Islet of Langerhans (tissue), 1 donor: Measurements from ENCODE around the gene DDT.
"Not testable (repeated sequence)": the region's sequence is repeated elsewhere in the genome, so short reads cannot be mapped to it uniquely, and the experiment has no call there.

ENCODE experiments used
- FAIRE-seq: peaks from one replicate; lab custom pipeline; 2011; peaks lifted over from hg19 to GRCh38; lab: Jason Lieb, UNC

The DDT gene

DNA sequence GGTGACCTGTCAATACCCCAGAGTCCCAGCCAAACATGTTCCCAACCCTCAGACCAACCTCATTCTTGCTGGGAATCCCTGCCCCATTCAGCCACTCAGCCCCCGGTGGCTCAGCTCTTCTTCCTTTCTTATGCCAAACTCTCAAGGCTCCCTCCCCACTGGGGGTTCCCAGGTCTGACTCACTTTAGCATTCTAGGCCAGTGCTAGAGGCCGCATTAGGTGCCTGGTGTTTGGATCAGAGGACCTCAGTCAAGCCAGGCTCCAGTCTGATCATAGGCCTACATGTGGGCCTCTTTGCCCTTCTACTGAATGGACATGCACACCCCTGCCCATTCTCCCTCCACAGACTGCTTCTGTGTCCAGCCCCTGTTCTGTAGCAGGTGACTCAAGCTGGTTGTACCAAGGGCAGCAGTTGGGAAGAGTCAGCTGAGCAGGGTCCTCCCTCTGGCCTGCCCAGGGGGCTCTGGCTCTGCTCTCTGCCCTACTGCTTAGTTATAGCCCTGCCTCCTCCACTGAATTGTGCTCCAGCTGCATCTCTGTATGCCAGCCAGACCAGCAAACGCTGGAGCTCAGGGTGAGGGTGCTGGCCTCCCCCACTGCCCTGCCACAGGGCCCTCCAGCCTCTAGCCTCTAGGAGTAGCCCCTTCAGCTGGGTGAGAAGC lies 15.5 kb upstream of the DDT start:
- FAIRE-seq: not testable (repeated sequence)

DNA sequence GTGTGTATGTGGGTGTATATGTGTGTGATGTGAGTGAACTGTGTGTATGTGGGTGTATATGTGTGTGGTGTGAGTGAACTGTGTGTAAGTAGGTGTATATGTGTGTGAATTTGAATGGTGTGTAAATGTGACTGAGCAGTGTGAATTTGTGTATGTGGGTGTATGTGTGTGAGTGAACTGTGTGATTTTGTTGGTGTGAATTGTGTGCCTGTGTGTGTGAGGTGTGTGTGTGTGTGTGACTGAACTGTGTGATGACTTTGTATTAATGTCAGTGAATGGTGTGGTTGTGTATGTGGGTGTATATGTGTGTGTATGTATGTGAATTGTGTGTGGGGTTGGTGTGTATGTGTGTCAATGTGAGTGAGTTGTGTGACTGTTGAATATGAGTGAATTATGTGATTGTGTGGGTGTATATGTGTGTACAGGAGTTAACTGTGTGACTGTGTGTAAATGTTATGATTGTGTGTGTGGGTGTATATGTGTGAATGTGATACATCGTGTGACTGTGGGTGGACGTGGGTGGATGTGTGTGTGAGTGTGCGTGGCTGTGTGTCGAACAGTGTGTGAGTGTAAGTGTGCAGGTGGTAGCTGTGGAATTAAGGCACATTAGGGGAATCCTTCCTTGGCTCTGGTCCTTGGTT lies 12.4 kb upstream of the DDT start:
- not testable (repeated sequence) for FAIRE-seq

GRCh38 chr22:23986089-23986488 lies 11.8 kb upstream of the DDT start:
- FAIRE-seq: not testable (repeated sequence)

DNA sequence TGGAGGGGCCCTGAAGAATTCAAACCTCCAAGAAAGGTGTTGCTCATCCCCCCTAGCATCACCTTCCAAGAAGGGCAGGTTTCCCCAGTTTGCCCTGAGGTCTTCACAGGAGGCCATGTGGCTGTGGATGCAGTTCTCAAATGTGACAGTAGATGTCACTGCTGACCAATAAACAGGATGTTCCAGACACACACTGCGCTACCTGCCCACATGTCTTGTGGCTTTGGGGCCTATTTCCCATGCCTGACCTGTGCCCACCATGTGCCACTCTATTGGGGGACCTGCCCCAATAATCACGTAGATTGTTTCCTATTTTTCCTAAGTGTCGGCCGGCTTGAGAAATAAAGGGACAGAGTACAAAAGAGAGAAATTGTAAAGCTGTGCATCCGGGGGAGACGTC lies 10.2 kb upstream of the DDT start:
- FAIRE-seq: no peak

- not testable (repeated sequence) for FAIRE-seq
Measured at GRCh38 chr22:23980567-23980966, 6.3 kb upstream of the DDT start.

GRCh38 chr22:23979557-23980240 lies 5.5 kb upstream of the DDT start, which contains the start of gene GSTT2:
Gene GSTT2 (plus strand): TSS chr22:23980134.
- FAIRE-seq: peak; percentile 84

DNA sequence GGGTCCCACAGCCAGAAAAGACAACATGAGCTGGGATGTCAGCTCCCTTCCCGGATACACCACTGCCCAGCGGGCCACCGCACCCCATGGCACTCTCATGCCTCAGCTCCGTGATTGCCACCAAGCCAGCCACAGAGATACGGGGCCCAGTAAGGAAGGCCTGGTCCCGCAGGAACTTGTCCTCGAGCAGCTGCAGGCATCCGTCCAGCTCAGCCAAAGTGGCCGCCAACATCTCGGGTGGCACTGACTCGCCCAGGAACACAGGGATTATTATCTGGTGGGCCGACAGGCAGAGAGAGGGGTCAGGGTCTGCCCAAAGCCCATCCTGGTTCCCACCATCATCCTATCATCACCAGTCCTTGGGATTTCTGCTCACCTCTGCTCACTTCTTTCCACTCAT lies 3.1 kb upstream of the DDT start:
- not testable (repeated sequence) for FAIRE-seq

DNA sequence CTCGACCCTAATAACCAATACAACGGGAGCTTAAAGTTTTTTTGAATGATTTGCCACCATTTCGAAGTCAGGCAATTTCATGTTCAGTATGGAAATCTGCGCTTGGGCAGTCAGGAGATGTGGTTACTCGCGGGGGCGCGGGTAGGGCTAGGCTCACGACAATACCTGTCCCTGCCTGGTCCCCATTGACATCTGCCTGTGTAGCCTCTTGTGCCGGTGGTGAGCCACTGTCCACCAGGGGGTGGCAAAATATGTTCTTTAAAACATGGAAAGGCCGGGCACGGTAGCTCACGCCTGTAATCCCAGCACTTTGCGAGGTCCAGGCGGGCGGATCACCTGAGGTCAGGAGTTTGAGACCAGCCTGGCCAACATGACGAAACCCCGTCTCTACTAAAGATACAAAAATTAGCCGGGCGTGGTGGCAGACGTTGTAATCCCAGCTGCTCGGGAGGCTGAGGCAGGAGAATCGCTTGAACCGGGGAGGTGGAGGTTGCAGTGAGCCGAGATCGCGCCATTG lies 653 bp upstream of the DDT start:
- not testable (repeated sequence) for FAIRE-seq

- FAIRE-seq: not testable (repeated sequence)
Measured at GRCh38 chr22:23971927-23972326, 2.3 kb downstream of the DDT start.

GRCh38 chr22:23970816-23971486 lies 3.3 kb downstream of the DDT start:
- no peak for FAIRE-seq

GRCh38 chr22:23970201-23970641 lies 4.0 kb downstream of the DDT start:
- no peak for FAIRE-seq

- FAIRE-seq: no peak
Measured at GRCh38 chr22:23969071-23969470, 5.2 kb downstream of the DDT start.

DNA sequence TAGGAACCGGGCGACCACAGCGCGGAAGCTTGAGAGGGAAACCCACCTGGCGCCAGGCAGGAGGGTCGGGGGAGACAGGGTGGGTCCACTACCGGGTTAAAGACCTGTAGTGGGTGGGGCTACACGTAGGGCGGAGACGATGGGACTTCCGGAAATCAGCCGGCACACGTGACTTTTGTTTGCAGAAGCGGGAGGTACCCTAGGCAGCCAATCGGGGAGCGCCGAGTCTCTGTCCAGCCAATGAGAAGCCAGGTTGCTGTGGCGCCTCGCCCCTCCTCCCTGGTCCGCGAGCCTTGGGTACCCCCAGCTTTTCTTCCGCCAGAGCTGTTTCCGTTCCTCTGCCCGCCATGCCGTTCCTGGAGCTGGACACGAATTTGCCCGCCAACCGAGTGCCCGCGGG lies 7.7 kb downstream of the DDT start, which contains the start of gene DDTL:
TSS of gene DDTL (plus strand) at position 321 of the 400 bp plus-strand sequence. CDS start at position 348, 27 bp downstream.
- peak; percentile 69 for FAIRE-seq

GRCh38 chr22:23966094-23966493 lies 8.1 kb downstream of the DDT start:
- FAIRE-seq: not testable (repeated sequence)

GRCh38 chr22:23961084-23961771 lies 13.0 kb downstream of the DDT start, which contains the start of gene GSTT2B:
Gene GSTT2B (minus strand): TSS chr22:23961195. CDS start chr22:23961131, 64 bp downstream.
- FAIRE-seq: not testable (repeated sequence)

DNA sequence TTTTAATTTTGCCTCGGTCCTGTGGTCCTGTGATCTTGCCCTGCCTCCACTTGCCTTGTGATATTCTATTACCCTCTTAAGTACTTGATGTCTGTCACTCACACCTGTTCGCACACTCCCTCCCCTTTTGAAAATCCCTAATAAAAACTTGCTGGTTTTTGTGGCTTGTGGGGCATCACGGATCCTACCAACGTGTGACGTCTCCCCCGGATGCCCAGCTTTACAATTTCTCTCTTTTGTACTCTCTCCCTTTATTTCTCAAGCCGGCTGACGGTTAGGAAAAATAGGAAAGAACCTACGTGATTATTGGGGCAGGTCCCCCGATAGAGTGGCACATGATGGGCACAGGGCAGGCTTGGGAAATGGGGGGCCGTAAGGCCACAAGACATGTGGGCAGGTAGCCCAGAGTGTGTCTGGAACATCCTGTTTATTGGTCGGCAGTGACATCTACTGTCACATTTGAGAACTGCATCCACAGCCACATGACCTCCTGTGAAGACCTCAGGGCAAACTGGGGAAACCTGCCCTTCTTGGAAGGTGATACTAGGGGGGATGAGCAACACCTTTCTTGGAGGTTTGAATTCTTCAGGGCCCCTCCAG lies 17.8 kb downstream of the DDT start:
- not testable (repeated sequence) for FAIRE-seq

- not testable (repeated sequence) for FAIRE-seq
Measured at GRCh38 chr22:23955886-23956285, 18.4 kb downstream of the DDT start.

GRCh38 chr22:23954991-23955305 lies 19.3 kb downstream of the DDT start:
- not testable (repeated sequence) for FAIRE-seq

DNA sequence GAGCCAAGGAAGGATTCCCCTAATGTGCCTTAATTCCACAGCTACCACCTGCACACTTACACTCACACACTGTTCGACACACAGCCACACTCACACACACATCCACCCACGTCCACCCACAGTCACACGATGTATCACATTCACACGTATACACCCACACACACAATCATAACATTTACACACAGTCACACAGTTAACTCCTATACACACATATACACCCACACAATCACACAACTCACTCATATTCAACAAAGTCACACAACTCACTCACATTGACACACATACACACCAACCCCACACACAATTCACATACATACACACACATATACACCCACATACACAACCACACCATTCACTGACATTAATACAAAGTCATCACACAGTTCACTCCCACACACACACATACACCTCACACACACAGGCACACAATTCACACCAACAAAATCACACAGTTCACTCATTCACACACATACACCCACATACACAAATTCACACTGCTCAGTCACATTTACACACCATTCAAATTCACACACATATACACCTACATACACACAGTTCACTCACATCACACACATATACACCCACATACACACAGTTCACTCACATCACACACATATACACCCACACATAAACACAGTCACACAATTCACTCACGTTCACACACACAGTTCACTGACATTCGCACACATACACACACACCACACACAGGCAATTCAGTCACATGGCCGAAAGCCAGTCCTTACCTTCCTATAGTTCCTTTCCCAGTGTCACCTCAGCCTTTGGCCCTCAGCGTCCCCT lies 19.8 kb downstream of the DDT start:
- not testable (repeated sequence) for FAIRE-seq

- not testable (repeated sequence) for FAIRE-seq
Measured at GRCh38 chr22:23953485-23953884, 20.8 kb downstream of the DDT start.
